Fibroblast of peridontal ligament (primary cell): ENCODE data around the gene THSD7A.

Experiments used
- DNase-seq: peaks from one replicate; pipeline ENCODE4 v3.0.0-alpha.2; 2010; ENCODE audit errors: extremely low read depth

The THSD7A gene, protein sequence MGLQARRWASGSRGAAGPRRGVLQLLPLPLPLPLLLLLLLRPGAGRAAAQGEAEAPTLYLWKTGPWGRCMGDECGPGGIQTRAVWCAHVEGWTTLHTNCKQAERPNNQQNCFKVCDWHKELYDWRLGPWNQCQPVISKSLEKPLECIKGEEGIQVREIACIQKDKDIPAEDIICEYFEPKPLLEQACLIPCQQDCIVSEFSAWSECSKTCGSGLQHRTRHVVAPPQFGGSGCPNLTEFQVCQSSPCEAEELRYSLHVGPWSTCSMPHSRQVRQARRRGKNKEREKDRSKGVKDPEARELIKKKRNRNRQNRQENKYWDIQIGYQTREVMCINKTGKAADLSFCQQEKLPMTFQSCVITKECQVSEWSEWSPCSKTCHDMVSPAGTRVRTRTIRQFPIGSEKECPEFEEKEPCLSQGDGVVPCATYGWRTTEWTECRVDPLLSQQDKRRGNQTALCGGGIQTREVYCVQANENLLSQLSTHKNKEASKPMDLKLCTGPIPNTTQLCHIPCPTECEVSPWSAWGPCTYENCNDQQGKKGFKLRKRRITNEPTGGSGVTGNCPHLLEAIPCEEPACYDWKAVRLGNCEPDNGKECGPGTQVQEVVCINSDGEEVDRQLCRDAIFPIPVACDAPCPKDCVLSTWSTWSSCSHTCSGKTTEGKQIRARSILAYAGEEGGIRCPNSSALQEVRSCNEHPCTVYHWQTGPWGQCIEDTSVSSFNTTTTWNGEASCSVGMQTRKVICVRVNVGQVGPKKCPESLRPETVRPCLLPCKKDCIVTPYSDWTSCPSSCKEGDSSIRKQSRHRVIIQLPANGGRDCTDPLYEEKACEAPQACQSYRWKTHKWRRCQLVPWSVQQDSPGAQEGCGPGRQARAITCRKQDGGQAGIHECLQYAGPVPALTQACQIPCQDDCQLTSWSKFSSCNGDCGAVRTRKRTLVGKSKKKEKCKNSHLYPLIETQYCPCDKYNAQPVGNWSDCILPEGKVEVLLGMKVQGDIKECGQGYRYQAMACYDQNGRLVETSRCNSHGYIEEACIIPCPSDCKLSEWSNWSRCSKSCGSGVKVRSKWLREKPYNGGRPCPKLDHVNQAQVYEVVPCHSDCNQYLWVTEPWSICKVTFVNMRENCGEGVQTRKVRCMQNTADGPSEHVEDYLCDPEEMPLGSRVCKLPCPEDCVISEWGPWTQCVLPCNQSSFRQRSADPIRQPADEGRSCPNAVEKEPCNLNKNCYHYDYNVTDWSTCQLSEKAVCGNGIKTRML (N-terminal part only)

GRCh38 chr7:11831736-11832495 is at the start of gene THSD7A:
Gene THSD7A (minus strand): TSS chr7:11832198. CDS start chr7:11831946, 252 bp downstream.
- DNase-seq = peak; percentile 11

- no peak for DNase-seq
Measured at GRCh38 chr7:11881680-11882079, 49.7 kb upstream of the THSD7A start.

DNA sequence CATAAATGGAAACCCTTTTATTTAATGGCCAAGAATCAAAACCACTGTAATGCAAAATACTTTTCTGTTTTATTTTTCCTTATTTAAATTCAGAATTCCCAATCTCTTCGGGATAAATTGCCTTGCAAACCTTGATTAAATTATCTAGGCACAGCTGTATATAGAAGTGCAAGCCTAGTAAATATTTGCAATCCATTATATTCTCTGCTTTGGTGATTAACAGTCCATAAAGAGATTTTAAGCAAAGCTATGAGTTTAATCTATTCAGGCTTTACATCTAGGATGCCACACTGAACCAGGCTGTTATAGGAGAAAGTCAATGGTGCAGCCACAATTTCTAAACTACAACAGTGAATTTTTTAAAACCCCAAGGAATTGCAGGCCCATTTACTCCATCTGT is 43.6 kb upstream of the THSD7A start:
- DNase-seq = no peak

DNA sequence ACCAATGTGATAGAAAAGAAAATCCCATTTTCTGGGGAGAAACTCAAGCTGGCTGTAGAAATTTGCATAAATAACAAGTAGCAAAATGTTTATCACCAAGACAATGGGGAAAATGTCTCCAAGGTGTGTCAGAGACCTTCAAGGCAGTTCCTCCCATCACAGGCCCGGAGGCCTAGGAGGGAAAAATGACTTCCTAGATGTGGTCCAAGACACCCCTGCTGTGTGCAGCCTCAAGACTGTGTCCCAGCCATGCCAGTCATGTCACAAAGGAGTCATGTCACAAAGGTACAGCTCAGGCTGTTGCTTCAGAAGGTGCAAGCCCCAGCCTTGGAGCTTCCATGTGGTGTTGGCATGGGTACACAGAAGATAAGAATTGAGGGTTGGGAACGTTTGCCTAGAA is 33.7 kb upstream of the THSD7A start:
- no peak for DNase-seq

DNA sequence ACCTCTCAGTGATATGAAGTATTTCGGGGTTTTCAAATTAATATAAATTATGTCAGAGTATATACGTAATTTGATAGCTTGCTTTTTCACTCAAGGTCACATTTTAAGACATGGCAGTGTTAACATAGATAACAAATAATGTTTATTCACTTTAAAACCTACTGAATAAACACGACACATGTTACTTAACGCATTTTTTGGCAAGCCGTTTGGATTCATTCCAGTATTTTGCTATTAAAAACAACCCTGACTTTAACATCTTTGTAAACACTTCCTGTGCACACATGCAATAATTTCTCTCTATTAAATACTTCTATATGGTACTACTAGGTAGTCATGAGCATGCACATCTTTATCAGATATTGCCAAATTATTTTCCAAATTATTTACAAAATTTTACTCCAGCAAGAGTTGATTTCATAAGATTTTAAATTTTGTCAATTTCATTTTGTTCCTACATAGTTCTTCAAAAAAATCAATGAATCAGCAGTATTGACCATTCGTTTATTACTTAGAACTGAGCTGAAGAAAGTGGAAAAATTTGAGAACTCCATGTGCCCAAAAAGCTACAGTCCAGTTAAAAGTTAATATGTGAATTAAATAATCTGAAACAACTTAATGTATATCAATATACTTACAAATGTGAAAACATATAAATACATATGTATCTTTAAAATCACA is 26.8 kb upstream of the THSD7A start:
- no peak for DNase-seq

DNA sequence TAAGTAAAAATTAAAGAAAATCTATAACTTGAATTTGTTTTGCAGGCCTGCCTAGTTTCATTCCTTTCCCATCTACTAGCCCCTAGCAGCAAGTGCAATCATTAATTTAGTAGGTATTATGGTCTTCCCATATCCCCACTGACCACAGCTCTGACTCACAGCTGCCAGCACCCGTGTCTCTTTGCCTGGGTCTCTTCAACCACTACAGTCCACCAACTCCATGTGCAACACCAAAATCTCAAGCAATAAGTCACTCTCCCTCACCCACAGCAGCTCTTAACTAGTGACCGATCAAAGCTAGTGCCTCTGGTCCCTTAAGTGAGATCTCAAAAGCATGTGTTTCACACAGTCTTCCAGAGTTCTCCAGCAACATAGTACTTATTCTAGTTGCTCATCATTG is 26.0 kb upstream of the THSD7A start:
- no peak for DNase-seq

GRCh38 chr7:11848251-11848650 is 16.3 kb upstream of the THSD7A start:
- DNase-seq = no peak

DNA sequence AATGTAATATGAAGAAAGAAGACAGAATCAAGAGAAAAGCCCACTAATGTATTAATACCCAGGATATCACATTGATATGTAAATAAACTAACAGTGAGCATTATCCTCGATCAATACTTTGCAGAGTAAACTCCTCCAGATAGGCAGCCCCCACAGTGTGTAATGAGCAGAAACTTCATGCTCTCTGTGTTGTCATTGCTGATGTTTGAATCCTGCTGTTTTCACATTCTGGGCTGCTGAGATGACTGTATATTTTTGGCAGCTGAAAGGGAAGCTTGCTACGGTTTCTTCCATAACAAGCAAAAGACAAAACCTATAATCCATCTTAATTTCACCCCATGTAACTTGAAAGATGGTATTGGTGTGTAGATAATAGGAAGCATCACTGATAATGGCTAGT is 15.3 kb upstream of the THSD7A start:
- DNase-seq = no peak

- DNase-seq = no peak
Measured at GRCh38 chr7:11846361-11846955, 14.5 kb upstream of the THSD7A start.

- no peak for DNase-seq
Measured at GRCh38 chr7:11843113-11843765, 11.2 kb upstream of the THSD7A start.

- DNase-seq = no peak
Measured at GRCh38 chr7:11841657-11842056, 9.7 kb upstream of the THSD7A start.

DNA sequence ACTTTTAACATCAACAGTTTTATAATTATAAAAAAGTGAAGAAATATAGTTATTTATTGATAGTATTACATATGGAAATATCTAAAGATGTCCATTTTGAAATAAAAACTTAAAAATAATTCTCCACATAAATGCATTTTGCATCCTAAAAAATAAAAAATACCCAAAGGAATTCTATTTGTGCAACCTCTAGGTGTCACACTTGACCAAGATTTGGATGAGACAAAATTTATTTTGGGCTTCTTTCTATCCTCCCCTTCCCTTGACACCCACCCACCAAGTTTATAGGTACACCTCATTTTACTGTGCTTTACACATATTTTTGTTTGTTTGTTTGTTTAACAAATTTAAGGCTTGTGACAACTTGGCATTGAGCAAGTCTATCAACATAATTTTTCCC is 3.3 kb upstream of the THSD7A start:
- DNase-seq = no peak

DNA sequence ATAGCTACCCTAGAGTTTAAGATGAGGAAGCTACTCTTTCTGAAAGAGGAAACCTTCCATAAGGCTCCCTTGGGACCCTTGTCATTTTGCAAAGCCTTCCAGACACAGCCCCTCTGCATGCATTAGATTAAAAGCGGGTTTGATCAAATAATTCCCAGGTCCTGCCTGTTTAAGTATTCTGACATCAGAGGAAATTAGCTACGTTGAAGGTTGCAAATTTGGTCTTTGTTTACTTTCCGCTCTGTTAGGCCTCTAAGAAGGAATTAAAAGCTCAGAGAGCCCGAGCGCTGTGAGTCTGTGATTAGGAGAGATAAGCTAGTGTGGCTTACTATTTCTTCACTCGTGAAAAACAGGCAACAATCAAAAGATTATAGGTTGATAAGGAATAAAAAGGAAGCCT is 1.4 kb upstream of the THSD7A start:
- no peak for DNase-seq

GRCh38 chr7:11831156-11831735 is 752 bp downstream of the THSD7A start:
- peak; percentile 8 for DNase-seq

DNA sequence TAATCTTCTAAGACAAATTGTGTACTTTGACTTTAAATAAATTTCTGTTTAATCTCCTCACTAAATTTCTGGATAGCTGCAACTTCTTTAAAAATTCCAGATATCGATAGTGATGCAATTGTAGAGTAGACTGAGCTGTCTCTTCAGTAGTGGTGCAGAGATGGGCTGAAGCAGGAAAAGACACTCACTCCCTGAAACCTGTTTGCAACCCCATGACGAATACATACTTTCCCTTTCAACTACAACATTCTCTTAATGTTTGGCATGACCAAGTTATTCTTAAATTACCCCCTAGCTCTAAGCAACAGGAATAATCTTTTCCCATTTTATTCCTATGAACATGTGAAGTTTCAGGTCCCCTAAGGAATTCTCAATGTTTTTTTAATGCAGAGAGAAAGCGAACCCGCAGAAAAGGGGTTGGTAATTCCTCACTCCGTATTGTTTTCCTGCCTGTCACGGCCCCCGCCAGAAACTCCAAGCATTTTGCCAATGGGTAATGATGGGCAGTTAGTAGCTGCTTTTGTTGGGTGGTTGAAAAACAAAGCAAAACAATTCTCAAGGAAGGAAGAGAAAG is 1.3 kb downstream of the THSD7A start:
- peak; percentile 8 for DNase-seq

DNA sequence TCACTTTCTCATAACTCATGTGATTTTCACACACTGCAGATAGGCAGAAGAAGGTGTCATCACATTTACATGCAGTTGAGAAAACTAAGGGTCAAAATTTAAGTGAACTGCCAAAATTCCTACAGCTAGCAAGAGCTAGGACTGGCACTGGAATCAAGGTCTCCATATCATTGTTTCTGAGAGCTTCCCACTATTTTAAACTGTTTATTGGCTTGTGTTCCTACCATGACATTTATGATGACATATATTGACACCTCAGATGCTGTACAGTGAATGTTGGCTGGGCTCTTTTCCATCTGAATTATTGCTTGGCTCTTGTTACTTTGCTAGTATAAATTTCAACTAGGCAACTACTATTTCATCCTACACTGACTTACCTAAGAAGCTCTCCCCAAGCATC is 2.0 kb downstream of the THSD7A start:
- DNase-seq = no peak

DNA sequence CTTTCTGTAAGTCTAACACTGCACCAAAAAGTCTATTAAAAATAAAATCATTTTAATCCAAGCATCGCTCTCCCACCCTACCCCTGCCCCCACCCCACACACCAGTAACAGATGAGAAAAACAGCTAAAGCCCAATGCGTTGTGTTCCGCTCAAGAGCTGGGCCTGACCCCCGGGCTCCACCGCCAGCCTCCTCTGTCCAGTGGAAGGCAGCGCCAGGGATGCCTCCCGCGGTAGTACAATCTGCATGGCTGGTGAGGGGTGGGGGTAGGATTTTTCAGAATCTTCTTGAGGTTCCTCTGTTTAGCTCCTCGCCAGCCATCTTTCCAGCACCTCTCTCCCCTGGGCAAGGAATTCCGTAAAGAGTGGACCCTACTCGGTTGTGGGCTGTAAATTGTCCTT is 12.1 kb downstream of the THSD7A start:
- DNase-seq = no peak

- no peak for DNase-seq
Measured at GRCh38 chr7:11819271-11819670, 12.7 kb downstream of the THSD7A start.

DNA sequence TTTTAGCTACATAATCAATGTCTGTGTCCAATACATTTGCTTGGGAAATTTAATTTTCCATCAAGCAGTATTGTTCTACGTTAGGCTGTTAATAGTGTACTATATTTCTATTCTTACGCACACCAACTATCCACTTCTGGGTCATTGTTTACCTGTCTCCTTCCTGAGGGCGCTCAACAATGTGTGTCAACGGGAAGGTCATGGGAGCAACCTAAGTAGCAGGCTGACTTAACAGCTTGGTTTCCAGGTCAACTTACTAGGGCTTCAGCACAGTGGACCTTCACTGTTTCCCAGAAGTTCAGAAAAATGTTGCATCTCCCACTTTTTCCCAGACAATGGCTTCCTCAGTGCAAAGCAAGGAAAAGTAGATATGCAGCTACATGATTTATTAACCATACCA is 13.7 kb downstream of the THSD7A start:
- no peak for DNase-seq
